GM19468 (cell line): ENCODE measurements around the gene TNPO2.
"Not testable (repeated sequence)": the region's sequence is repeated elsewhere in the genome, so short reads cannot be mapped to it uniquely, and the experiment has no call there.

ENCODE experiments used
- ATAC-seq: cut with Tn5 transposase; IDR thresholded peaks from one replicate; pipeline ENCODE4 v1.9.1; 2021; ENCODE audit warnings: mild to moderate bottlenecking, moderate library complexity, moderate number of reproducible peaks; ENCODE audit not compliant: unreplicated experiment; ENCODE audit errors: extremely low read depth

The TNPO2 gene

DNA sequence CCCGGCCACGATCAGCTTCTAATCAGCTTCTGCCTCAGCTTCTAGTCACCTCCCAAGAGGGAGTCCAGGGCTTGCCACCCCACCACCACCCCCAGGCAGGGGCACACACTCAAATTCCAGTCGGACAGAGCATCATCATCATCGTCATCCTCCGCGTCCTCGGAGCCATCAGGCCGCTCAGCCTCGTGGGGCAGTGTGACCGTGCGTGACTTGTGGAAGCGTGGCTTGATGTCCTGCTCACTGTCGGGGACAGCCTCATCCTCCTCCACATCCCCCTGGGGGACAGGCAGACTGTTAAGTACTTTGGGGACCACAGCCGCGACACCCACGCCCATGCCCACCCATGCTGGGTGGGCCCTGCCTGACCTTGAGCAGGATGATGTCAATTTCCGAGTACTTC lies 12.5 kb downstream of the TNPO2 start:
- no peak for ATAC-seq

DNA sequence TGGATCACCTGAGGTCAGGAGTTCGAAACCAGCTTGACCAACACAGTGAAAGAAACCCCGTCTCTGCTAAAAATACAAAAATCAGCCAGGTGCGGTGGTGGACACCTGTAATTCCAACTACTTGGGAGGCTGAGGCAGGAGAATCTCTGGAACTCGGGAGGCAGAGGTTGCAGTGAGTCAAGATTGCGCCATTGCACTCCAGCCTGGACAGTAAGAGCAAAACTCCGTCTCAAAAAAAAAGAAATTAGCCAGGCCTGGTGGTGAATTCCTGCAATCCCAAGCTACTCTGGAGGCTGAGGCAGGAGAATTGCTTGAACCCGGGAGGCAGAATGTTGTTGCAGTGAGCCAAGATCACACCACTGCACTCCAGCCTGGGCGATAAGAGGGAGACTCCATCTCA lies 15.1 kb downstream of the TNPO2 start:
- no peak for ATAC-seq

DNA sequence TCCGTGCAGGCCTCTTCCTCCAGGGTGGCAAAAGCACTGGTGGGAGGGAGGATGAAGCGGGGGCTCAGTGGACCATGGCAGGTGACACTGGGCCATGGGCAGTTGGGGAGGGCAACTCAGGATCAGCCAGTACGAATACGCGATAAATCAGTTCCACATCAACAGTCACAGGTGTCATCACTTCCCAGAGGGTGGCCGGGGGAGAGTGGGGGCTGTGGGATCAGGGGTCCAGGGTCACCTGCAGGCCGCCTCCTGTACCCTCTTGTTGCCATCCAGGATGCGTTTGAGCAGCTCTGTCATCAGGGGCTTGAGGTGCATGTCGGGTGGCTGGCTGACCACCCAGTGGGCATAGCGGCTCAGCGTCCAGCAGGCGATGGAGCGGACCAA lies 17.4 kb downstream of the TNPO2 start:
- ATAC-seq, result no peak

DNA sequence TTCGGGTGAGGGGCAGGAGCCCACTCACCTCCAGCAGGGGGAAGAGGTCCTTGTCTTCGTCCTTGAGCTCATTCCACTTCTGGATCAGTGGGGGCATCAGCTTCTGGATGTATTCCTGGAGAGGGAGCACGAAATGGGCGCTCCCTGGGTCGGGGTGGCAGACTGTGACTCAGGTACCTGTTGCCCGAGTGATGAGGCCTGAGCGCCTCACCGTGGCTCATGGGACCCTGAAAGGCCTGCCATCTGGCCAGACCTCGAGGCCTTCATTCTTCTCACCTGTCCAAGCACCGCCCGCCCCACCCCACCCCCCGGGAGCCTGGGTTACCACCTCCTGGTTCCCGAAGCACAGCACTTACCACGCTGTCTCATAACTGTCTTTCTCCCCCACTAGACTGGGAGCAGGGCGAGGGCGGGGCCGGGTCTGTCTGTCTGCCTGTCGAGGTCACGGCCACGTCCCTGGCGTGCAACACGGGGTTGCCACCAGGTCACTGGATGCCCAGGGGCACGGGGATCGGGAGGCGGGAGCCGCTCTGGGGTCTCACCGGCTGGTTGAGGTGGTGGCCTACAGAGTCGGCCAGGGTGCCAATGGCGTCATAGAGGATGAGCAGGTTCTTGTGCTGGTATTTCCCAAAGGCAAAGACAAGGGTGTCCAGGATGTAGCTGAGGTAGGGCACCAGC lies 17.9 kb downstream of the TNPO2 start:
- ATAC-seq, result no peak

DNA sequence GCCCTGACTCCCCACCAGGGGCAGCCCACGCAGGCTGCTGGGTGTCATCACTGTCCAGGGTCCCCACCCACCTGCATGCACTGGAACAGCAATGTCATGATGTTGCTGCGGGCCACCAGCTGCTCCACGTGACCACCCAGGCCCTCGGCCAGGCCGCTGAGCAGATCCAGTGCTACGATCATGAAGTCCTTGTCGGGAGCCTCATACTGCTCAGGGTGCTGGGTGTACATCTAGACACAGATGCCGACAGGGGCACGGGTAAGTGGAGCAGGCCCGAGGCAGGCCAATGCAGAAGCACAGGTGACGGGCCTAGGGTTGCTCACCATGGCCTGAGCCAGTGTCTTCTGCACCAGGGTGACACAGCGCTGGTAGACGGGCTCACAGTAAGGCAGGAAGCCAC lies 18.6 kb downstream of the TNPO2 start:
- ATAC-seq, result no peak

DNA sequence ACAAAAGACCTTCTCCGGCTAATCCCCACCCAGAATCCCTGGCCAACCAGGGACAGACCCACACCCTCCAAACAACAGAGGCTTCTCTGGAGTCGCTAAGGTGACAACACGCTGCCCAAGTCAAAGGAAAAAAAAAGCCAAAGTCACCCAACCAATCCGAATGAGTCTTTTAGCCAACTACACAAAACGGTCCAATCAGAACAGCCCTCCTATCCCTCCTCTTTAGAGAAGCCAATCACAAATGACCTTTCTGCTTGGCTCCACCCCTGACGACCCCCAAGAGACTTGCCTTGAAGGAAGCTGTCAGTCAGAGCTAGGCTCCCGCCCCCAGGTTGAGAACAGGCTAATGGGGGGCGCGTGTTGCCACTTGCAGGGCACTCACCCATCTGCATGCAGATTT lies 20.7 kb downstream of the TNPO2 start:
- no peak for ATAC-seq

DNA sequence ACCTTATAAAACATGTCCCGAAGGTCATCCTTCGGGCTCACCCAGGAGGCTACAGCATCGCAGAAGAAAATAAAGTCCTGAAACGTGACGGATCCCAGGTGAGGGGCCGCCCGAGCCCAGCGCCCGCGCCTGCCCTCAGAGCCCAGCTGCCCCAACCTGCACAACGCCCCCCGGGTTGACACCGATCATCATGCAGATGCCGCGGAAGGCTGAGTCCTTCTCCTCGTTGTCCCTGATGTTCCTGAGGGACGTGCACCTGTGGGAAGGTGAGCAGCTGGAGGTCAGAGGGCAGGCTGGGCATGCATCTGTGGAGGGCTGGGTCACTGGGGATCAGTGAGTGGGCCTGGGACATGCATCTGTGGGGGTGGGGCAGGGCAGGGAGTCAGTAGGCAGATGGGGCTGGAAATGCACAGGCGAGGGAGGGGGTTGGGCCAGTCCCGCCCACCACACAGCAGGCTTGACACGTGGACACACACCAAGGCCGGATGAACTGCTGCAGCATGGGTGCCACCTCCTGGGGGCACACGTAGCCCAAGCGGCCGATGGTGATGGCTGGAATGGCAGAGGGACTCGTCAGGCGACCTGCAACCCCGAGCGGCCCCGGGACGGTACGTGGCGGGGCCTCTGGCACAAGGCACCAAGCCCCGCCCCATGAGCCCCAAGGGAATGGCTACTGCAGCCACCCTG lies 22.0 kb downstream of the TNPO2 start:
- ATAC-seq, result no peak

DNA sequence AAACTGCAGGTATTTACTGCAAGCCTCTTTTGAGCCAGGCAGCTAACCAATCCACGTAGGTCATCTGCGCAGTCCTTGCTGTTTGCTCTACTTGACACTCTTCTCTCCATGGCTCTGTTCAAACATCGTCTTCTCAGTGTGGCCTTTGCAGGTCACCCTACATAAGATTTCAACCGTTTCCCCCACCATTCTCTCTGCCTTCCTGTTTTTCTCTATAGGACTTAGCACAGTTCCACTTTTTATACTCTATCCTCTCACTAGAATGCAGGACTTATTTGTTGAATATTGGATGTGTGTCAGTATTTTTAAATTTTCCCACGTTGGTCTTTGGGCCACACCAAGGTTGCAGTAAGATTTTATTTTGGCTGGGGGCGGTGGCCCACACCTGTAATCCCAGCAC lies 25.6 kb downstream of the TNPO2 start:
- no peak for ATAC-seq

DNA sequence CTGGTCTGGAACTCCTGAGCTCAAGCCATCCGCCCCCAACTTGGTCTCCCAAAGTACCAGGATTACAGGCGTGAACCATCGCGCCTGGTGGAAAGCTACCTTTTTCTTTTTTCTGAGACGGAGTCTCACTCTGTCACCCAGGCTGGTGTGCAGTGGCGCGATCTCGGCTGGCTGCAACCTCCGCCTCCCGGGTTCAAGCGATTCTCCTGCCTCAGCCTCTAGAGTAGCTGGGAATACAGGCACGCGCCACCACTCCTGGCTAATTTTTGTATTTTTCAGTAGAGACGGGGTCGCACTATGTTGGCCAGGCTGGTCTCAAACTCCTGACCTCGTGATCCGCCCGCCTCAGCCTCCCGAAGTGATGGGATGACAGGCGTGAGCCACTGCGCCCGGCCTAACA lies 26.3 kb downstream of the TNPO2 start:
- not testable (repeated sequence) for ATAC-seq

DNA sequence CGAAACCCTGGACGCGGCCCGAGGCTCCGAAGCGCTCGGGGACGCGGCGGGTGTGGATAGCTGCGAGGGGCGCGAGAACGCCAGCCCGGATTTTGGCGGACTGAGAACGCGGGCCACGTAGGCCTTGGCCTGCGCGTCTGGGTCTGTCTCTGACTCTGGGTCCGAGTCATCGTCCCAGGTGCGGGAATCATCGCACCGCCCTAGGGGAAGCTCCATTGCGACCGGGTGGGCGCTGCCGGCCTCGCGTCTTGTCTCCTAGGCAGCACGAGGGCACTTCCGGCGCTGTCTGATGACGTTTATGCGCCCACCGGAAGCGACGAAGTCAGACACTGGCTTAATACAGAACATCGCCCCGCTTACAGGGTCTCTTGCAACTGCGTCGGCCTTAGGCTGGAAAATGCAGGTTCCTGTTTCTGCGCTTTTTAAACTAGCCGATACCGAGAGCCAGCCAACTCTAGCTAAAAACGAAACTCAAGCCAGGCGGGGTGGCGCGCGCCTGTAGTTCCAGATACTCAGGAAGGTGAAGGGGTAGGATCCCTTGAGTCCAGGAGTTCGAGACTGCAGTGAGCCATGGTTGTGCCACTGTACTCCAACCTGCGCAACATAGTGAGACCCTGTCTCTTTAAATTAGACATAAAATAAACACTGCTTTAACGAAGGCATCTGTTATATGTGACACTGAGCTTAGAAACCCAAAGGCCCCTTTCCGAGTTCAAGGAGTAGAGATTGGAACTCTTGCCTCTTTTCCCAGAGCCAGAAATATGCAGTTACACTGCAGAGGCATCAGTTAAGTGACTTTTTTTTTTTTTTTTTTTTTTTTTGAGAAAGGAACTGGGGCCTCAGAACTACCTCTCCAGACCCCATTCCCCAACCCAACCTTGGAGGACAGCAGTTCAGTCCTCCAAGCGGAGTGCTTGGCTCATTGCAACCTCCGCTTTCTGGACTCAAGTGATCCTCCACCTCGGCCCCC lies 27.1 kb downstream of the TNPO2 start, which contains the start of gene FBXW9:
FBXW9 (minus strand) TSS at position 266 of the 970 bp plus-strand sequence; CDS start at position 216, 50 bp downstream.
- peak; percentile 18 for ATAC-seq

DNA sequence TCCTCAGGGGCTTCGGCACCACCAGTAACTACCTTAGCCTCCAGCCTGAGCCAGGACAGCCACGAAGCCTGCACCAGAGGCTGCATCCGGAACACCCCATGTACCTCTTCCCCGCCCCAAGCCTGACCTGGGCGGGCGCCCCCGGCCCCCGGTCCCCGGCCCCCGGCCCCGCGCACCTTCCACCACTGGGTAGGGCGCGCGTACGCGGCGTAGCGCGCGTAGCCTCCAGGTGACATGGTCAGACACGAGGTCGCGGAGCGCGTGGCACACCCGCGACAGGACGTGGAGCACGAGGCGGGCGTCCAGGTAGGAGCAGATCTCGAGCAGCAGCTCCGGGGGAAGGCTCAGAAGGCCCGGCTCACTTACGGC lies 27.8 kb downstream of the TNPO2 start:
- ATAC-seq, result peak; percentile 4

DNA sequence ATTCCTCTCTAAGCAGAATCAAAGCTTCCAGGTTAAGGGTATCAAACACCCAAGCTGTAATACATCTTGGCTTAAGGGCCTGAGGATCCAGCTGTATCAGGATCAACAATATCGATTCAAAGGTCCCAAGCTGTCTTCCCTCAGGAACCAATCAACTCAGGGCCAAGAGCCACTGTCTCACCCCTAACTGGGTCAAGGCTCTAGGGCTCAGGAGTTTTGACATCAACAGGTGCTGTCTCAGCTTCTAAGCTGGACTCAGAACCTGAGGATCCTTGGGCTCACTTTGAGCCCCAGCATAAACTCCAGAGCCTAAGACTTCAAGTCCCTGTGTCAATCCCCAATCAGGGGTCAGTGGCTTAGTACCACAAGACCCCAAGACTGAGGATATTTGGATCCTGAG lies 28.2 kb downstream of the TNPO2 start:
- no peak for ATAC-seq

DNA sequence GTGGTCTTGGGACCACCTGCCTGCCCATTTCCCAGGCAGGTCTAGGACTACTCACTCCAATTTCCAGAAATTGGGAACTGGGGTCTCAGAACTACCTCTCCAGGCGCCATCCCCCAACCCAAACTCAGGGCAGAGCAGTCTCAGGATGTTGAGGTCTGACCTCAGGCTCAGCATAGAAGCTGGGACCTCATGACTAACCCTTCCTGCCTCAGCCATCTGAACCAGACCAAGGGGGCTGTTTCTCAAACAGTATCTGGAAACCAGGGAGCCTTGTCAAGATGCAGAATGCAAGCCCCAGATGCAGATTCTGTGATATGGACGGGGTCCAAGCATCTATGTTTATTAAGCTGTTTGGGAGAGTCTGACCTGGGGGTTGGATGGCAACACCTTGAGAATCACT lies 28.6 kb downstream of the TNPO2 start:
- no peak for ATAC-seq

DNA sequence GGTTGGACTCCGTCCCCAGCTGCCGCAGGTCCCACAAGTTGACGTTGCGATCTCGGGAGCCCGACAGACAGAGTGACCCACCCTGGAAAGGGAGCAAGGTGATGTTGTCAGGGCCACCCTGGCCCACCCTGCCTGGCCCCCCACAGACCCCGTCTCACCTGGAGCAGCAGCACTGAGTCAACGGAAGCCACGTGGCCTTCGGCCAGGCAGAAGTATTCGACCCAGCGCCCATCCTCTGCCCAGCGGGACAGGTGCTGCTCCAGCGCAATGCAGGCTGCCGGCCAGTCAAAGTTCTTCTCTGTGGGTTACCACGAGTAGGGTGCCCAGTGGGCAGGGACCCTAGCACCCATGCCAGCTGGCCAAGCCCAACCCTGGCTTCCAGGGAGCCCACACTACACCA lies 29.1 kb downstream of the TNPO2 start:
- ATAC-seq, result no peak

DNA sequence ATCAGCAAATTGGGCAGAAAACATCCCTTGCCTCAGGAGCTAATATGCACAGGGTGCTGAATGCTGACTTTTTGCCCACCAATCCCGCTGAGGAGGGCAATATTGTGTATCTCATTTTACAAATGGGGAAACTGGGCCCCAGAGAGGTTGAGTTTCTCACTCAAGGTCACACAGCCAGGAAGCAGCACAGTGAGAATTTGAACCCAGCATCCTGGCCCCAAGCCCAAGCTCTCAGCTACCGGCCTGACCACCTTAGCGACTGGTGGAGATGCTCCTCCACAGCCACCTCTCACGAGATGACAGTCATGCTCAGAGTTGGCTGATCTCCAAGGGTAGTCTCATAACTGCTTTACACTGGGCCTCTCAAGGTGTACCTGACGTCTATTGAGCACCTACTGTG lies 30.8 kb downstream of the TNPO2 start:
- no peak for ATAC-seq

DNA sequence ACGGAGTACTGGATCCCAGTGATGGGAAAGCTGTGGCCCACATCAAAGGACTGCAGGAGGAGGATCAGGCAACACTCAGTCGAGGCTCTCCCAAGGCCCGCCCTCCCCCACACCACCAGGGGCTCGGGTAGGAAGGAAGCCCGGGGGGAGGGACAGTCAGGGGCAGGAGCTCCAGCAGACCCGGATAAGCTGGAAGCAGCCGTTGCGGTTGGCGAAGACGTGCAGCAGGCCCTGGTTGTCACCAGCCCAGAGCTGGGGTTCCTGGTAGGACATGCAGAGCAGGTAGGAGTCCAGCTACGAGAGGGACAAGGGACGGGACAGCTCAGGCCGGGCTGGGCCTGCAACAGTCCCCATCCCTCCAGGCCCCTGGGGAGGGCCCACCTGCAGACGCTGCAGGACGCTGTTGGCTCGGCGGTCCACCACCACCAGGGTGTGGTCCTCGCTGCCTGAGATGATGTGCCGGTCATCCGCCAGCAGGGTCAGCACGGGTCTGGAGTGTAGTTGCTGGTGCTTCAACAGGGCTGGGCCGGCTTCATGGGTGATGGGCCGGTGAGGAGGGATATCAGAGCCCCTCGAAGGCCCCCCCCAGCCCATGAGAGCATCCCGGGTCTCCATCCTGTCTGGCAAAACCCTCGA lies 34.0 kb downstream of the TNPO2 start:
- ATAC-seq, result no peak

DNA sequence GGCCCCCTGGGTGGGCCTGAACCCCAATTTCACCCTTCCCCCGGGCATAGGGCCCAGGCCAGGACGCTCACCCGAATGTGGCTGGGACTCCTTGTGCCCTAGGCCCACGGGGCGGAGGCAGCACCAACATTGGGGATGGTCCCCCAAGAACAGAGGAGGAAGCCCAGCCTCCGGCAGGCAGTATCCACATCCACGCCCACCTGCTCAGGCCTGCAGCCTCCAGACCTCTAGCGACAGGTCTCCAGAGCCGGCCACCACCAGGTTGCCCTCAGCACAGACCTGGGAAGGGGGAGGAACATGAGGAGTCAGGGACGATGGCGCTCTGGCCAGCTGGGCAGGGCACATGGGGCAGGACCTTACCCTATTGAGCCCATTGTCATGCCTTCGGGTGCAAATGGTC lies 34.7 kb downstream of the TNPO2 start:
- no peak for ATAC-seq

DNA sequence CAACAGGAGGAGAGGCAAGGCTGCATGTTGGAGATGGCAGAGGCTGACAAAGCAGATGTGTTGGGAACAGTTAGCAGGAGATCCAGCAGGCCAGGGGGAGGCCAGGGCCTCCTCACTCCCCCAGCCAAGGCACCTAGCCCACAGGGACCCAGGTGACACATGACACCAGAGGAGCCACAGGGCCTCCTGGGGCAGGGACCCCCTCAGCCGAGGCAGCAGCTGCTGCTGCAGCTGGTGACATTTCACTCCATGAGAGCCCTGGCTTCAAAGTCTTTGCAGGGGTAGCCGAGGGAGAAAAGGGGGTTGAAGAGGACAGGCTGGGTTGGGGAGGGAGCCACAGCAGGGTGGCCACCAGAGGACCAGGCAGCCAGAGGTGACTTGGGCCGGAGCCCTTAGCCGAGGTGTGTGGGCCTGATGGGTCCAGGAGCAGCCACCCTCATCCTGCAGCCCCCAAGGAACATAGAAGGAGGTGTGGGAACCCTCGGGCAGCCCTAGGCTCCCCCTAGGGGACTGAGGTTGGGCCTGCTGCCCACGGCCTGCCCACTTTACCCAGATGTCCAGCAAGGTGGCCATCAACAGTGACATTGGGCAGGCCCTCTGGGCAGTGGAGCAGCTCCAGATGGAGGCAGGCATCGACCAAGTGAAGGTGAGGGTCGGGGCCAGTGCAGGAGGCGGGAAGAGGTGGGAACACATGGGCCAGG lies 36.1 kb downstream of the TNPO2 start, which contains the start of gene GNG14:
GNG14 (plus strand) TSS at position 503 of the 701 bp plus-strand sequence; CDS start at position 554, 51 bp downstream.
- no peak for ATAC-seq

DNA sequence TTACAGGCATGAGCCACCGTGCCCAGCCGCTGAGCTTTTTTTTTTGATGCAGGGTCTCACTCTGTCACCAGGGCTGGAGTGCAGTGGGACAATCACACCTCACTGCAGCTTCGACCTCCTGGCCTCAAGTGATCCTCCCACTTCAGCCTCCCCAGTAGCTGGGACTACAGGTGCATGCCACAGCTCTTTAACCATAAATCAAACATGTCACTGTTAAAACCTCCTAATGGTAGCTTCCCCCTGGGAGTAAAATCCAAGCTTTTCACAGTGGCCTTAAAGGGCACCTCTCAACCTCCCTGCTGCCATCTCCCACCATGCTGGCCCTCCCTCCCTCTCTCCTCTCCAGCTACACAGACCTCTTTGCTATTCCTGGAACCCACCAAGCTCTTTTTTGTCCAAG lies 37.9 kb downstream of the TNPO2 start:
- ATAC-seq, result no peak
